SU-DHL-6 (cell line): ENCODE data around the gene PPIL4.

Source experiments
- H2AFZ ChIP-seq: fragments of 200-600 bp; sonication (generic); 2 replicates; pipeline ENCODE4 v1.6.1; 2014; ENCODE audit warnings: low read depth, mild to moderate bottlenecking, moderate library complexity, mixed read lengths, antibody characterized with exemption, low read length; ENCODE audit not compliant: severe bottlenecking
- H3F3A ChIP-seq: fragments of 200-600 bp; shearing (Covaris generic); 2 replicates; pipeline ENCODE4 v1.6.0; 2016; ENCODE audit warnings: antibody characterized with exemption, mild to moderate bottlenecking; ENCODE audit not compliant: insufficient read depth
- H3K27ac ChIP-seq: fragments of 200-600 bp; sonication (generic); 2 replicates; pipeline ENCODE4 v1.5.1; 2016; ENCODE audit warnings: low read depth, mild to moderate bottlenecking, low read length, moderate library complexity, mixed read lengths
- H3K27me3 ChIP-seq: fragments of 200-600 bp; sonication (generic), shearing (Covaris generic); 2 replicates; pipeline ENCODE4 v1.6.0; 2014; ENCODE audit warnings: mild to moderate bottlenecking, low read length
- H3K36me3 ChIP-seq: fragments of 200-600 bp; sonication (generic); 2 replicates; pipeline ENCODE4 v1.6.1; 2014; ENCODE audit warnings: mild to moderate bottlenecking, low read length, mixed read lengths
- H3K4me2 ChIP-seq: fragments of 300-600, 200-600 bp; shearing (Covaris generic), sonication (generic); 2 replicates; pipeline ENCODE4 v1.6.0; 2014; ENCODE audit warnings: low read length, low read depth, mild to moderate bottlenecking; ENCODE audit not compliant: poor library complexity, severe bottlenecking
- H3K4me3 ChIP-seq: fragments of 200-600 bp; sonication (generic); 2 replicates; pipeline ENCODE4 v1.5.1; 2014; ENCODE audit warnings: antibody characterized with exemption, low read length, mild to moderate bottlenecking, mixed read lengths; ENCODE audit not compliant: insufficient read depth, poor library complexity, severe bottlenecking
- H3K79me2 ChIP-seq: fragments of 200-600 bp; sonication (generic); 2 replicates; pipeline ENCODE4 v1.6.1; 2014; ENCODE audit warnings: mild to moderate bottlenecking, low read length, moderate library complexity; ENCODE audit not compliant: insufficient read depth
- H3K9ac ChIP-seq: fragments of 200-600 bp; sonication (generic); 2 replicates; pipeline ENCODE4 v1.7.0; 2014; ENCODE audit warnings: mild to moderate bottlenecking, low read length
- H3K9me2 ChIP-seq: fragments of 200-600 bp; sonication (generic); replicated peaks from 2 replicates; pipeline ENCODE4 v1.6.1; 2014; ENCODE audit warnings: low read length; ENCODE audit not compliant: insufficient read depth
- H3K9me3 ChIP-seq: fragments of 200-600 bp; sonication (generic); 2 replicates; pipeline ENCODE4 v1.6.1; 2014; ENCODE audit warnings: low read length, mixed read lengths; ENCODE audit not compliant: insufficient read depth
- H4K20me1 ChIP-seq: fragments of 200-600 bp; sonication (generic); 2 replicates; pipeline ENCODE4 v1.6.1; 2014; ENCODE audit warnings: low read depth, mild to moderate bottlenecking, antibody characterized with exemption, low read length, moderate library complexity, mixed read lengths
- CTCF ChIP-seq: fragments of 200-600 bp; sonication (generic); IDR thresholded peaks from one replicate; pipeline ENCODE4 v1.5.1; 2017; ENCODE audit warnings: antibody characterized with exemption, mild to moderate bottlenecking, low read length, moderate library complexity; ENCODE audit not compliant: insufficient read depth, poor library complexity, severe bottlenecking
- EZH2phosphoT487 ChIP-seq: fragments of 200-600 bp; sonication (generic), shearing (Covaris generic); conservative IDR thresholded peaks from 2 replicates; pipeline ENCODE4 v1.6.1; 2018; ENCODE audit warnings: mild to moderate bottlenecking, antibody characterized with exemption, low read length, moderate library complexity, mixed read lengths

The PPIL4 gene

GRCh38 chr6:149472241-149472640 is 73.6 kb downstream of the PPIL4 start:
- no peaks in the 10 kb centered on the region for H3K9me3 ChIP-seq
- H4K20me1 ChIP-seq = no peaks in the 10 kb centered on the region
- H3K9me2 ChIP-seq = no peaks in the 10 kb centered on the region
- H3K79me2 ChIP-seq = peaks cover 76% of the 10 kb centered on the region
- peaks cover 5% of the 10 kb centered on the region; the same call in 1 of the 2 replicates for H3K36me3 ChIP-seq
- TF ChIP-seq EZH2phosphoT487 (no peak), CTCF (no peak)
- H2AFZ ChIP-seq = no peak overlapping the region
- H3K27me3 ChIP-seq = no peaks in the 10 kb centered on the region
- H3K9ac ChIP-seq = peak overlapping the region; percentile 55
- peak overlapping the region; percentile 99 for H3K27ac ChIP-seq
- H3K4me3 ChIP-seq = no peak overlapping the region
- peak overlapping the region; percentile 71 for H3K4me2 ChIP-seq
- peaks cover 74% of the 10 kb centered on the region for H3F3A ChIP-seq

- TF ChIP-seq EZH2phosphoT487 = no peak
- TF ChIP-seq CTCF = no peak
- Histone ChIP-seq H3K79me2 (peaks cover 76% of the 10 kb centered on the region), H3K27ac (peak overlapping the region; percentile 99), H3K4me3 (no peak overlapping the region), H3K27me3 (no peaks in the 10 kb centered on the region), H3K4me2 (peak overlapping the region; percentile 71), H4K20me1 (no peaks in the 10 kb centered on the region), H3K9me3 (no peaks in the 10 kb centered on the region), H3K36me3 (peaks cover 5% of the 10 kb centered on the region; the same call in 1 of the 2 replicates), H3K9ac (peak overlapping the region; percentile 55), H3K9me2 (no peaks in the 10 kb centered on the region), H3F3A (peaks cover 75% of the 10 kb centered on the region), H2AFZ (no peak overlapping the region)
Observed at GRCh38 chr6:149471801-149472200, 74.0 kb downstream of the PPIL4 start.

- Histone ChIP-seq H2AFZ (no peak overlapping the region), H3K79me2 (peaks cover 74% of the 10 kb centered on the region), H3K36me3 (peaks cover 5% of the 10 kb centered on the region; the same call in 1 of the 2 replicates), H4K20me1 (no peaks in the 10 kb centered on the region), H3K4me3 (no peak overlapping the region), H3K4me2 (peak overlapping the region; percentile 71), H3K9me3 (no peaks in the 10 kb centered on the region), H3K27ac (peak overlapping the region; percentile 99), H3K9ac (peak overlapping the region; percentile 55; the same call in 1 of the 2 replicates), H3F3A (peaks cover 79% of the 10 kb centered on the region), H3K9me2 (no peaks in the 10 kb centered on the region), H3K27me3 (no peaks in the 10 kb centered on the region)
- TF ChIP-seq CTCF (no peak), EZH2phosphoT487 (no peak)
Observed at GRCh38 chr6:149470948-149471347, 74.9 kb downstream of the PPIL4 start.
